Stimulated activated naive CD8-positive, alpha-beta T cell treated with anti-CD3 and anti-CD28 coated beads, Interleukin-15, Interleukin-2, amounts not matched to agents 100 ng/mL and 50 ng/mL, for 24 hours (primary cell): Measurements from ENCODE around the gene PDCD1.
"Not testable (repeated sequence)": the region's sequence is repeated elsewhere in the genome, so short reads cannot be mapped to it uniquely, and the experiment has no call there.

Experiments
- H3K27ac Mint-ChIP-seq: one replicate; pipeline ENCODE4 v1.8.0; 2021; ENCODE audit warnings: mild to moderate bottlenecking, mixed read lengths
- H3K27me3 Mint-ChIP-seq: one replicate; pipeline ENCODE4 v1.8.0; 2021; ENCODE audit warnings: mixed read lengths
- H3K36me3 Mint-ChIP-seq: one replicate; pipeline ENCODE4 v1.8.0; 2021; ENCODE audit warnings: low read depth, mixed read lengths
- H3K4me1 Mint-ChIP-seq: one replicate; pipeline ENCODE4 v1.8.0; 2021; ENCODE audit warnings: low read depth, mixed read lengths
- H3K4me3 Mint-ChIP-seq: one replicate; pipeline ENCODE4 v1.8.0; 2021; ENCODE audit warnings: mild to moderate bottlenecking, mixed read lengths
- H3K9me3 Mint-ChIP-seq: one replicate; pipeline ENCODE4 v1.8.0; 2021; ENCODE audit warnings: mixed read lengths

The PDCD1 gene

DNA sequence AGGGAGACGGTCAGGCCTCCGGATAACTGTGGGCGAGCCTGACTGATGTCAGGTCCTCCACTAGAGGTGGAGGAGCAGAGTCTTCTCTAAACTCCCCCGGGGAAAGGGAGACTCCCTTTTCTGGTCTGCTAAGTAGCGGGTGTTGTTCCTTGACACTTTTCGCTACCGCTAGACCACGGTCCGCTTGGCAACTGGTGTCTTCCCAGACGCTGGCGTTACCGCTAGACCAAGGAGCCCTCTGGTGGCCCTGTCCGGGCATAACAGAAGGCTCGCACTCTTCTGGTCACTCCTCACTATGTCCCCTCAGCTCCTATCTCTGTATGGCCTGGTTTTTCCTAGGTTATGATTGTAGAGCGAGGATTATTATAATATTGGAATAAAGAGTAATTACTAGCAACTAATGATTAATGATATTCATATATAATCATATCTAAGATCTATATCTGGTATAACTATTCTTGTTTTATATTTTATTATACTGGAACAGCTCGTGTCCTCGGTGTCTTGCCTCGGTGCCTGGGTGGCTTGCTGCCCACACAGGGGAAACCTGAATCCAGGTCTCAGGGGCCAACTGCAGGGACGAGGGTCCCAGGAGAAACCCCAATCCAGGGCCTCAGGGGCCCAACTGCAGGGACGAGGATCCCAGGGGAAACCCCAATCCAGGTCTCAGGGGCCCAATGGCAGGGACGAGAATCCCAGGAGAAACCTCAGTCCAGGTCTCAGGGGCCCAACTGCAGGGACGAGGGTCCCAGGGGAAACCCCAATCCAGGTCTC, 17.2 kb upstream of the PDCD1 start:
- not testable (repeated sequence) for H3K9me3 Mint-ChIP-seq, H3K36me3 Mint-ChIP-seq, H3K27me3 Mint-ChIP-seq
- Mint-ChIP-seq H3K4me3 (peak overlapping the region; percentile 19), H3K4me1 (peaks cover 30% of the 10 kb centered on the region), H3K27ac (peak overlapping the region; percentile 64)

DNA sequence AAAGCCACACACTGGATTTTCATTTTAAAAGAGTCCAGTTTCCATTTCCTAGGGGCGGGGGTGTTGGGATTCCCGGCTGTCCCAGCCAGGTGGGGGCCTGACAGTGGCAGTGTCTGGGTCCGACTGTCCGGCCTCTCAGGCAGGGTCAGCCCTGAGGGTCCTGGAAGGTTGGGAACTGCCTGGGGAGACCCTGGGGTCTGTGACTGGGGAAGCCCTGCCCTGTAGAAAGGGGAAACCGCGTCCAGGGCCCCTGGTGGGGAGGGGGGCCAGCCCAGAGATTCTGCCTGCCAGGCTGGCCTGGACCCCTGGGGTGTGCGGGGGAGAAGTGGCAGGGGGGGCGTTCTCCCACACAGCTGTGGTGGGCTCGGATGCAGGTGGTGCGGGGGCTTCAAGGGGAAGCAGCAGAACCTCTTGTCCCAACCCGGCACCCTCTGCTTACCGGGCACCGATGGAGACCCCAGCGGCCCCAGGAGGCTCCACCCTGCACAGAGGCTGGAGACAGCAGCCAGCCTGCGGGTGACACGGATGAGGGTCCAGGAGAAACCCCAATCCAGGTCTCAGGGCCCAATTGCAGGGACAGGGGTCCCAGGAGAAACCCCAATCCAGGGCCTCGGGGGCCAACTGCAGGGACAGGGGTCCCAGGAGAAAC, 15.7 kb upstream of the PDCD1 start:
- Mint-ChIP-seq H3K27ac (no peak overlapping the region), H3K27me3 (no peaks in the 10 kb centered on the region), H3K4me1 (peaks cover 27% of the 10 kb centered on the region), H3K36me3 (no peaks in the 10 kb centered on the region), H3K4me3 (no peak overlapping the region), H3K9me3 (no peaks in the 10 kb centered on the region)

DNA sequence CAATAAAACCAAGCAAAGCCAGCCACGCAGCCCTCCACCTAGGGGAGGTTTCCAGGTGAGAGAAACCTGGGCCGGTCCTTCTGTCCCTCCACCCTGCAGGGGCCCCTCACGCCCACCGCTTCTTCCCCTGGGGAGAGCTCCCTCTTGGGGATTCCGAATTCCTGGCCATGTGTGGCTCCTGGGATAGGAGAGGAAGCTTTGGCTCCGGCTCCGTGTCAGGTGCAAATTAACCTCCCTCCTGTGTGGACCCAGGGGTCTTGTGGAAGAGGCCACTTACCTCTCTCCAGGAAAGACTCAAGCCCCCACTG, 15.1 kb upstream of the PDCD1 start:
- no peak overlapping the region for H3K27ac Mint-ChIP-seq
- no peaks in the 10 kb centered on the region for H3K36me3 Mint-ChIP-seq
- H3K4me3 Mint-ChIP-seq = no peak overlapping the region
- H3K27me3 Mint-ChIP-seq = no peaks in the 10 kb centered on the region
- H3K4me1 Mint-ChIP-seq = peaks cover 33% of the 10 kb centered on the region
- H3K9me3 Mint-ChIP-seq = no peaks in the 10 kb centered on the region

DNA sequence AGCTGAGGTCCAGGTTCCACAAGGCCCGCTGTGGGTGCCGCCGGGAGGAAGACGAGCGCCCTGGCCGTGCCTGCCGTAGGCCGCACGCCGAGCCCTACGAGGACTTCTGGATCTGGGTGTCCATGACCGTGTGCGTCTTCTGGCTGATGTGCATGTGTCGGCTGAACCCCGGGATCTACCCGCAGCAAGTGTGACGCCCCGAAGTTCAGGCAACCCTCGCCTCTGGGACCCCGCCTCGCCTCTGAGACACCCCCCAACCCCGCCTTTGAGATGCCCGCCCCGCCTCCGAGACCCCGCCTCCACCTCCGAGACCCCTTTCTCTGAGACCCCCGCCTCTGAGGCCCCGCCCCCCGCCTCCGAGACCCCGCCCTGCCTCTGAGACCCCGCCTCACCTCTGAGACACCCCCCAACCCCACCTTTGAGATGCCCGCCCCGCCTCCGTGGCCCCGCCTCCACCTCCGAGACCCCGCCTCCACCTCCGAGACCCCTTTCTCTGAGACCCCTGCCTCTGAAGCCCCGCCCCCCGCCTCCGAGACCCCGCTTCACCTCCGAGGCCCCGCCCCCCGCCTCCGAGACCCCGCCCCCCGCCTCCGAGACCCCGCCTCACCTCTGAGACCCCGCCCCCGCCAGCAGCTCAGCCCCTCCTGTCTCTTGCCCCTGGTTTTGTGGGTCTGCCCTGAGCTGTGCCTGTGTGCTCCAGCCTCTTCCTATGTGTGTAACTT, 14.5 kb upstream of the PDCD1 start:
- no peaks in the 10 kb centered on the region for H3K9me3 Mint-ChIP-seq
- no peak overlapping the region for H3K4me3 Mint-ChIP-seq
- H3K27ac Mint-ChIP-seq = no peak overlapping the region
- no peaks in the 10 kb centered on the region for H3K27me3 Mint-ChIP-seq
- no peaks in the 10 kb centered on the region for H3K36me3 Mint-ChIP-seq
- peaks cover 38% of the 10 kb centered on the region for H3K4me1 Mint-ChIP-seq

DNA sequence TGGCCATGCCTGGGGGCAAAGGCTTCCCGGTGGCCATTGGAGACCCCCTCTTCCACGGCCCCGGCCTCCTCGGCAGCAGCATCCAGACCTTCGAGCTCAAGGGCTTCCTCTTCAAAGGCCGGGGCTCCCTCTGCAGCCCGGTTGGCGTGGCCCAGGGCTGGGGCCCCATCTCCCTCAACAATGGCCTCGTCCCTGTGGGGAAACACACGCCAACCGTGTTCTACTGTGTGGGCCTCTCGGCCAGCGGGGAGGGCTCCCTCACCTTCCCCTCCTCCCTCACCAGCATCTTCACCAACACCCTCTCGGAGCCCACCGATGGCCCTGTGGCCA, 13.6 kb upstream of the PDCD1 start:
- no peaks in the 10 kb centered on the region for H3K27me3 Mint-ChIP-seq
- H3K36me3 Mint-ChIP-seq = no peaks in the 10 kb centered on the region
- peaks cover 48% of the 10 kb centered on the region for H3K4me1 Mint-ChIP-seq
- H3K27ac Mint-ChIP-seq = no peak overlapping the region
- H3K9me3 Mint-ChIP-seq = no peaks in the 10 kb centered on the region
- no peak overlapping the region for H3K4me3 Mint-ChIP-seq

DNA sequence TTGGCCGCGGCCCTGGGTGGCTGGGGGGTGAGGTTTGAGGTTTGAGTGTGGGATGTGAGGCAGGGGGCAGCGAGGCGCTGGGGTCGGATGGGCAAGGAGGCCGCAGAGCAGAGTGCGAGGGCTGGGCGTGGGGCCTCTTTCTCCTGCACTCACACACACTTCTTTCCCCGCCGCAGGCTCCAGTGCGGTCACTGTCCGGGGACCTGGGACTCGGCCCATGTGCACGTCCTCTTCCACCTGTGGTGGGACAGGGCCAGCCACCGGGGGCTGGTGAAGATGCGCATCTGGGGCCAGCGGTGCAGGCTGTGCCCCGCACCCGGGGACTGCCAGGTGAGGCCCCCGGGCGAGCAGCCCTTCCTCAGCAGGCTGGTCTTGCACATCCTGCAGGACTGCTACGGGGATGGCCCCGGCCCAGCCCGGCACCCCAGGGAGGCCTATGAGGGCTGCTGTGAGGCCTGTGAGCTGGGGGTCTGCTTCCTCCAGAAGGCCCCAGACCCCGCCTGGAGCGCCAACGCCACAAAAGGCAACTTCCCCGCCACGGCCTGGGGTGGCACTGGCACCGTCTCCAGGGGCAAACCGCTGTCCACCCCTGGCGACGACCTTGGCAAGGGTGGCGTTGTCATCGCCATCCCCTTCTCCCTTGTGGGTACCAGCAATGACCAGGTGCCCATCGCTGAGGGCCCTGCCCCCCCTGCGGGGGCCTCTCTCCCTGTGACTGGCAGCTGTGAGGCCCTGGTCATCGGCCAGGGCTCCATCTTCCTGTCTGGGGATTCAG, 13.0 kb upstream of the PDCD1 start:
- Mint-ChIP-seq H3K4me3 (no peak overlapping the region), H3K27ac (no peak overlapping the region), H3K27me3 (no peaks in the 10 kb centered on the region), H3K4me1 (peaks cover 50% of the 10 kb centered on the region), H3K9me3 (no peaks in the 10 kb centered on the region), H3K36me3 (no peaks in the 10 kb centered on the region)

DNA sequence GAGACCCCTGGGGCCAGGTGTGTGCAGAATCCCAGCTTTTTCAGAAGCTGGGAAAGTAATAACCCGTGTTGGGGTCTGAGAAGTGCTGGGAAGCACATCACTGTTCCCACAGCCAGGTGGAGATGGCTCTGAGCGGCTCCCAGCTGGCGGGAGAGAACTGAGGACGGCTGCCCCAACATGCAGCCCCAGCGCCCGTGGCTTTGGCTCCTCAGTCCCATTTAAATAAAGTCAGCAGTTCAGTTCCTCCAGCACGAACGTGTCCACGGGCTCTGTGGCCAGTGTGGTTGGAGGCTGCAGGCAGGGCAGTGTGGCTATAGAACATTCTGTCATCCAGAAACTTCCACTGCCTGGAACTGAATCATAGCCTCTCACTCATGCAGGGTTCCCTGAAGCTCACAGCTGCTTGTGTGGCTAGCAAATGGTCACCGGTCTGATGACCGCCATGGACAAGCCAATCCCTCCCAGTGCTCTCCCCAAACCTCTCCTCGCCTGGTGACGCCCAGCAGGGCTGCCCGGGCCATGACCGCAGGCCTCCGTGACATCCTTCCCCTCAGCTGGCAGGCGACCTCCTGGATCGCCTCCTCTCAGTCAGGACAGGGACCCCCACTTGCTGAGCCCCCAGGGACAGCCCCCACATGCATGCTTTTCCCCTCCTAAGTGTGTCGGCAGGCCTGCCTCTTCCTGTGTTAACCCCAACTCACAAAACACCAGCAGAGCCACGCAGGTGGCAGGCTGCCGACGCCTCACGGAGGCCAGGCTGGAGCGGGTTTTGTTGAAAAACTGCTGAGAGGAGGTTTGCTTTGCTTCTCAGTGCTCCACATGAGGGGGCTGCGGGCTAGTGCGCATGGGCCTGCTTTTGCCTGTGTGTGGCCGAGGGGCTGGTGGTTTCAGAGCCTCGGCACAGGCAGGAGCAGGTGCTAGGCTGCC, 12.2 kb upstream of the PDCD1 start:
- no peaks in the 10 kb centered on the region for H3K9me3 Mint-ChIP-seq
- no peaks in the 10 kb centered on the region for H3K36me3 Mint-ChIP-seq
- H3K4me3 Mint-ChIP-seq = no peak overlapping the region
- peaks cover 1% of the 10 kb centered on the region for H3K27me3 Mint-ChIP-seq
- peaks cover 51% of the 10 kb centered on the region for H3K4me1 Mint-ChIP-seq
- peak overlapping the region; percentile 16 for H3K27ac Mint-ChIP-seq

DNA sequence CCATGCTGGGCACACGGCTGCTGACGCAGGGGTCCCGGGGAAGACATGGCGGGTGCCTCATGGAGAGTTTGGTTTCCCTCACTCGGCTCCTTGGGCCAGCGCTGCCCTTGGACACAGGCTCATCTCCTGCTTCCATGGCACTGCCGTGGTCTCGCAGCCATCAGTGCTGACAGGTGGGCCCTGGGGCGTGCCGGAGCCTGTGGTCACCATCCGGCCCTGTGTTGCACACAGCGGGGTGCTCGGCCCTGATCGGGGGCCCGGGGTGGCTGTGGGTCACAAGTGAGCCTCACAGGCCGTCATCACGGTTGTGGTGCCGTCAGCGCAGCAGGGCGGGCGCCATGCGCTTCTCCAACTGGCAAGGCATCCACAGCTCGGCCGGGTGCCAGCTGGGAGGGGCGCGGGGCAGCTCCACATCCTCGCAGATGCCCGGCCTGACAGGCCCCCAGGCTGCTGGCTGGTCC, 11.4 kb upstream of the PDCD1 start:
- Mint-ChIP-seq H3K27ac (no peak overlapping the region), H3K4me1 (peaks cover 53% of the 10 kb centered on the region), H3K27me3 (peaks cover 9% of the 10 kb centered on the region), H3K4me3 (no peak overlapping the region), H3K9me3 (peaks cover 1% of the 10 kb centered on the region), H3K36me3 (peaks cover 3% of the 10 kb centered on the region)

DNA sequence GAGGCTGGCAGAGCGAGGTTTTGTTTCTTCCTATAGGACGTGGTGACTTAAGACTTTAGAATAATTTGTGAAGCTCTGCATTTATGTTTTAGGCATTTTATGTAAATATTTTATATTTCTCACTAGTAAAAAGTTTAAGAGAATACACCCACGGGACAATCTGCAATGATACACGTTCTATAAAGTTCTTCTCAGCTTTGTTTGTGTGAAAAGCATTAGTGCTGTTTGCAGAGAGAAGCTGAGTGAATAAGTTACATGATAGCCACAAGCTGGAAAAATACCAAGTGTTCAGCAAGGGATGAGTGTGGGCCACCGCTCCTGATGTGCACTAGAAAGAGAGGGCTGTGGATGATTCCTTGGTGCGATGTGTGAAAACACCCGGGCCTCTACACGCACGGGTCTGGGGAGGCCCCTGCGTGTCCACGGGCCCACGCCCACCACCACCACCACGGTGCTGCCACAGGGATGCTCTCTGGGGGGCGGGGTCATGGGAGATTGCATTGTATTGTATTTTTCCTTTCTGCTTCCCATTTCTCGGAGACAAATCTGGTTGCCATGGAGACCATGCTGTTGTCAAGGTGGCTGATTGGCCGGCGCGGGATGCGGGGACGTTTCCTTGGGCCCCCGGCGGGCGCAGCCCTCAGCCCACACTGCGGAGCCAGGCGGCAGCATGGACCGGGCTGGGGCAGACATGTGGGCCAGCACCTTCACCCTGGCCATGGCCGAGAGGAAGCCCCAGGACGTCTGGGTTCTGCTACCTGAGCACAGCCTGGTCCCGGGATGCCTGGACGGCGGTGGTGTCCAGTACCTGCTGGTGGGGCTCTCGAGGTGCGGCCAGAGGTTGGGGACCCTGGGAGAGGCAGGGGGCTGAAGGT, 10.6 kb upstream of the PDCD1 start, which contains the start of gene RTP5:
Gene RTP5, plus strand, starts transcription at position 643 of the 875 bp plus-strand sequence. Its CDS starts 28 bp downstream, at position 671.
- H3K4me1 Mint-ChIP-seq = peaks cover 60% of the 10 kb centered on the region
- H3K9me3 Mint-ChIP-seq = peaks cover 9% of the 10 kb centered on the region
- no peak within 1 kb of the TSS for H3K27ac Mint-ChIP-seq
- peaks cover 11% of the 10 kb centered on the region for H3K36me3 Mint-ChIP-seq
- H3K4me3 Mint-ChIP-seq = peak within 1 kb of the TSS; percentile 23
- peaks cover 17% of the 10 kb centered on the region for H3K27me3 Mint-ChIP-seq

DNA sequence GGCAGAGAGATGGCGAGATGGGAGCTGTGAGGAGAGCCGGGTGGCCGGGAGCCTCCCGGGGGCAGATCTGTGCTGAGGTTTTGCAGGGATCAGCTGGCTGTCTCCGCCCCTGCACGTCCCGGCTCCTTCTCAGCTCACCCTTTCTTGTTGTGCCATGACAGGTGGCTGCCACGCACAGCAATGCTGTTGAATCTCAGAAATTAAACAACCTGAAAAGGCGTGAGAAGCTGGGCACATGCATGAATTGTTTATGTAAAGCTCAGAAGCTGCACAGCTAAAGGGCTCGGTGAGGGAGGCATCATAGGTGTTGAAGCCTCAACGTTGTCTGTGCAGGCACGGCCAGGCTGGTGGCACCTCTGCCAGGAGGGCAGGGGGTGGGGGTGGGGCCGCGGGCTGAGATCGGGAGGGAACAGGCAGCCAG, 10.0 kb upstream of the PDCD1 start:
- Mint-ChIP-seq H3K36me3 (peaks cover 15% of the 10 kb centered on the region), H3K27ac (peak overlapping the region; percentile 56), H3K9me3 (peaks cover 13% of the 10 kb centered on the region), H3K4me1 (peaks cover 66% of the 10 kb centered on the region), H3K27me3 (peaks cover 22% of the 10 kb centered on the region), H3K4me3 (no peak overlapping the region)

DNA sequence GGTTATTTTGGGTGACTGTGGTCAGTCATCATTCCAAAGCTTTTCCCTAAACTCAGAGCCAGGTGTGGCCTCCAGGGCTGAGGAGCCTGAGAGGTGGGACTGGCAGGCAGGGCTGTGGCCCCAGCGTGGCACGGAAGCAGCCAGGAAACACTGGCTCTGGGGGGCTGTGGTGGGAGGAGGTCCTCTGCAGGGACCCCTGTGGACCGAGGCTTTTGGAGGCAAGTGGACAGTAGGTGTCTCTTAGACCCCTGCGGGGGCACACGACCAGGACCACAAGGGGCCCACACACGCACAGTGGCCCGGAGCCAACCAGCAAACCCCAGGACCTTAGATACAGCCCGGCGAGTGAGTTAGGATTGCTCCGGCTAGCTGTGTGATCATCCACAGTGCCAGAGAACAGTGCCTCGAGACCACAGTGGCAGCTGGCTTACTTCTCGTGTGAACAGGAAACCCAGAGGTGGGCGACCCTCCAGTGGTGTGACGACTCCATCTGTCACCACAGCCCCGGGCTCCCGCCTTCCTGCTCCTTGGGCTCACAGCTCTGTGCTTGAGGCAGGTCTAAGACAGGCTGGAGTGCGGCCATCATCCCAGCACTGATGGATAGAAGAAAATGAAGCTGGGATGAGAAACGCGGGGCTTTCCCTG, 9.2 kb upstream of the PDCD1 start:
- Mint-ChIP-seq H3K9me3 (peaks cover 13% of the 10 kb centered on the region), H3K4me3 (no peak overlapping the region), H3K27ac (peak overlapping the region; percentile 56), H3K27me3 (peaks cover 22% of the 10 kb centered on the region), H3K36me3 (peaks cover 15% of the 10 kb centered on the region), H3K4me1 (peaks cover 74% of the 10 kb centered on the region)

DNA sequence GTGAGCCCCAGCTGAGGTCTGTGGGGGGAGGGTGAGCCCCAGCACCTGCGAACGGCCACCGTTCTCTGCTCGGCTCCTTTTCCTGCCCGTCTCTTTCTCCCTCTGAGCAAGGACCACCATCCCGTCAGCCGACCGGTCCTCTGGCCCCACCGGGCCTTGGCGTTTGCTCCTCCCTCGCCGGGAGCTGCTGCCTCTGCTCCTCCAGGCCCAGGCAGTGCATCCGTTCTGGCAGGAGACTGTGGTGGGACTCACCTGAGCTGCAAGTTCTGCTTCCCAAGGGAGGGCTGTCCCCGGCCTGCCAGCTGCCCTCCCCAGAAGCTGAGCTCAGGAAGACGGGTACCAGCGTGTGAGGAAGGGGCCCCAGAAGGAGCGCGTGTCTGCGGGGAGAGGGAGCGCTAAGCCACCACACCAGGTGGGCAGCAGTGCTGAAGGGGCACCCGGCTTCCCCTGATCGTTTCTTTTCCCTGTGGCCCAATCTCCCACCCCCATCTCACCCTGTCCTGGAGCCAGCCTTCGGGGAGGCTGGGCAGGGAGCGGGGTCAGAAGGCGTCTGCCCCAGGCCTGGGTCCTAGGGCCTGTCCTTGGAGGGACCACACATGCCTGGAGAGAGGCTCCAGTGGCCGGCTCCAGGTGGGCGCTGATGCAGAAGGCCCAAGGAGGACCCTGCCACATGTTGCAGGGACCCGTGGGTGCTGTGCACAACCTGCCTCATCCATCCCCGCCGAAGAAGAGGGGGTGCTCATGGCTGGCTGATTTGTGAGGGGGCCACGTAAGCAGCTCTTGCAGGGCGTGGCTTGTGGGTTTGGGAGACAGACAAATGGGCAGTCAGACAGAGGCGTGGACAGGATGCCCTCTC, 8.3 kb upstream of the PDCD1 start:
- H3K27ac Mint-ChIP-seq = peak overlapping the region; percentile 26
- H3K4me1 Mint-ChIP-seq = peaks cover 76% of the 10 kb centered on the region
- H3K27me3 Mint-ChIP-seq = peaks cover 22% of the 10 kb centered on the region
- H3K36me3 Mint-ChIP-seq = peaks cover 15% of the 10 kb centered on the region
- peaks cover 13% of the 10 kb centered on the region for H3K9me3 Mint-ChIP-seq
- no peak overlapping the region for H3K4me3 Mint-ChIP-seq
